Calu3 (cell line): Measurements from ENCODE around the gene RBM18. TPM values are rescaled to one million over a fixed set of nuclear protein-coding genes. Genes with fewer than 3 reads are reported as not detected.

Experiments used
- BruUV-seq: library from RNA; stranded (reverse); fragments of 400-500 nt; replicated peaks from 2 replicates; lab custom pipeline; 2021; lab: Mats Ljungman, UMichigan
- CTCF ChIA-PET: fragments of 300-600 bp; sonication (Branson Sonifier 250); formaldehyde crosslinking; loops from one replicate; lab custom pipeline; 2022; ENCODE audit warnings: antibody characterized with exemption; lab: Charles Lee
- DNase-seq: peaks from one replicate; pipeline ENCODE4 v3.0.0; 2022
- H3K27ac Mint-ChIP-seq: one replicate; pipeline ENCODE4 v1.8.0; 2022; ENCODE audit warnings: mixed read lengths; ENCODE audit not compliant: unreplicated experiment
- H3K27me3 Mint-ChIP-seq: one replicate; pipeline ENCODE4 v1.8.0; 2022; ENCODE audit warnings: mixed read lengths; ENCODE audit not compliant: unreplicated experiment
- H3K36me3 Mint-ChIP-seq: one replicate; pipeline ENCODE4 v1.8.0; 2022; ENCODE audit warnings: mild to moderate bottlenecking, moderate library complexity, mixed read lengths; ENCODE audit not compliant: insufficient read depth, unreplicated experiment
- H3K4me1 Mint-ChIP-seq: one replicate; pipeline ENCODE4 v1.8.0; 2022; ENCODE audit warnings: mild to moderate bottlenecking, low read depth, mixed read lengths; ENCODE audit not compliant: unreplicated experiment
- H3K4me3 Mint-ChIP-seq: one replicate; pipeline ENCODE4 v1.8.0; 2022; ENCODE audit warnings: mild to moderate bottlenecking, low read depth, moderate library complexity, mixed read lengths; ENCODE audit not compliant: unreplicated experiment
- H3K9me3 Mint-ChIP-seq: one replicate; pipeline ENCODE4 v1.8.0; 2022; ENCODE audit warnings: low read depth, mixed read lengths; ENCODE audit not compliant: unreplicated experiment
- CTCF ChIP-seq: fragments of 200-600 bp; IDR thresholded peaks from one replicate; pipeline ENCODE4 v1.8.0; 2022; ENCODE audit warnings: antibody characterized with exemption; ENCODE audit not compliant: unreplicated experiment
- intact Hi-C: fragments of 100-400 bp; cut with micrococcal nuclease; formaldehyde crosslinking; loops from one replicate; pipeline ENCODE4 v1.10.0; 2022; ENCODE audit not compliant: unreplicated experiment
- total RNA-seq: library from RNA; stranded (reverse); gene quantifications from 2 replicates; pipeline ENCODE4 v1.2.3, GENCODE V29; 2022

RBM18 gene
- total RNA-seq, 1 experiment from 2014 or later: 13.1 TPM

- Mint-ChIP-seq H3K4me3 (no peak overlapping the region), H3K4me1 (peaks cover 28% of the 10 kb centered on the region), H3K27me3 (no peaks in the 10 kb centered on the region), H3K27ac (peak overlapping the region; percentile 22), H3K9me3 (no peaks in the 10 kb centered on the region), H3K36me3 (peaks cover 25% of the 10 kb centered on the region)
- intact Hi-C loops: loop anchor here (10.0 kb wide), 1 partner anchor 117 kb away; no protein-coding TSS in a partner anchor
- peak; percentile 67 for DNase-seq
- no TSS peak for BruUV-seq
- no peak for TF ChIP-seq CTCF
- CTCF ChIA-PET: no interaction called here
These were observed 3.2 kb downstream of the RBM18 start for GRCh38 chr9:122261469-122261881.

- H3K36me3 Mint-ChIP-seq: peaks cover 2% of the 10 kb centered on the region
- no peak for DNase-seq
- no peaks in the 10 kb centered on the region for H3K27me3 Mint-ChIP-seq
- no TSS peak for BruUV-seq
- H3K4me3 Mint-ChIP-seq: no peak overlapping the region
- no peaks in the 10 kb centered on the region for H3K9me3 Mint-ChIP-seq
- intact Hi-C loops: no loop called here
- peaks cover 20% of the 10 kb centered on the region for H3K4me1 Mint-ChIP-seq
- TF ChIP-seq CTCF: no peak
- no peak overlapping the region for H3K27ac Mint-ChIP-seq
- CTCF ChIA-PET: no interaction called here
These were observed 5.7 kb downstream of the RBM18 start for GRCh38 chr9:122258886-122259415.

GRCh38 chr9:122256206-122256605, 8.4 kb downstream of the RBM18 start:
- TF ChIP-seq CTCF: no peak
- Mint-ChIP-seq H3K27ac (no peak overlapping the region), H3K4me3 (no peak overlapping the region), H3K36me3 (no peaks in the 10 kb centered on the region), H3K27me3 (no peaks in the 10 kb centered on the region), H3K9me3 (no peaks in the 10 kb centered on the region), H3K4me1 (no peaks in the 10 kb centered on the region)
- CTCF ChIA-PET: no interaction called here
- intact Hi-C loops: no loop called here
- BruUV-seq: no TSS peak
- no peak for DNase-seq

GRCh38 chr9:122254761-122255160, 9.9 kb downstream of the RBM18 start:
- CTCF ChIA-PET: interaction anchor here (0.5 kb wide), 1 partner anchor 83 kb away, joined by 6 read pairs; no protein-coding TSS in a partner anchor

More at GRCh38 chr9:122254761-122255160, 9.9 kb downstream of the RBM18 start:
- Mint-ChIP-seq H3K27me3 (no peaks in the 10 kb centered on the region), H3K4me3 (no peak overlapping the region), H3K4me1 (no peaks in the 10 kb centered on the region), H3K36me3 (no peaks in the 10 kb centered on the region), H3K27ac (no peak overlapping the region), H3K9me3 (no peaks in the 10 kb centered on the region)
- BruUV-seq: no TSS peak
- intact Hi-C loops: no loop called here
- DNase-seq: no peak
- no peak for TF ChIP-seq CTCF
